Activated CD4-positive, alpha-beta T cell treated with anti-CD3 and anti-CD28 coated beads, Interleukin-2, amount 10 ng/mL, durations not matched to agents 24 days and 14 days (primary cell): ENCODE data around the gene MYO9B. TPM values are rescaled to one million over a fixed set of nuclear protein-coding genes. Genes with fewer than 3 reads are reported as not detected.

ENCODE experiments used
- DNase-seq: peaks from one replicate; pipeline ENCODE4 v3.0.0; 2022
- H3K27ac Mint-ChIP-seq: one replicate; pipeline ENCODE4 v1.8.0; 2022; ENCODE audit warnings: mild to moderate bottlenecking, mixed read lengths
- H3K27me3 Mint-ChIP-seq: one replicate; pipeline ENCODE4 v1.8.0; 2022; ENCODE audit warnings: mixed read lengths
- H3K36me3 Mint-ChIP-seq: one replicate; pipeline ENCODE4 v1.8.0; 2022; ENCODE audit warnings: low read depth, mild to moderate bottlenecking, mixed read lengths
- H3K4me1 Mint-ChIP-seq: one replicate; pipeline ENCODE4 v1.8.0; 2021; ENCODE audit warnings: mixed read lengths
- H3K4me3 Mint-ChIP-seq: one replicate; pipeline ENCODE4 v1.8.0; 2022; ENCODE audit warnings: mild to moderate bottlenecking, moderate library complexity, mixed read lengths
- H3K9me3 Mint-ChIP-seq: one replicate; pipeline ENCODE4 v1.8.0; 2021; ENCODE audit warnings: mixed read lengths
- intact Hi-C: fragments of 100-400 bp; cut with micrococcal nuclease; formaldehyde crosslinking; loops from one replicate; pipeline ENCODE4 v1.15.1; 2023
- total RNA-seq: library from RNA; stranded (reverse); gene quantifications from 2 replicates; pipeline ENCODE4 v1.2.3, GENCODE V29; 2022

The MYO9B gene
- total RNA-seq, 1 donor from 2014 or later: 120 TPM

- H3K4me3 Mint-ChIP-seq: no peak overlapping the region
- no peak overlapping the region for H3K27ac Mint-ChIP-seq
- no peak for DNase-seq
- H3K9me3 Mint-ChIP-seq: no peaks in the 10 kb centered on the region
- peaks cover 10% of the 10 kb centered on the region for H3K36me3 Mint-ChIP-seq
- intact Hi-C loops: no loop called here
- peaks cover 2% of the 10 kb centered on the region for H3K27me3 Mint-ChIP-seq
- H3K4me1 Mint-ChIP-seq: no peaks in the 10 kb centered on the region
Measured at GRCh38 chr19:17045907-17046502, 29.6 kb upstream of the MYO9B start.

DNA sequence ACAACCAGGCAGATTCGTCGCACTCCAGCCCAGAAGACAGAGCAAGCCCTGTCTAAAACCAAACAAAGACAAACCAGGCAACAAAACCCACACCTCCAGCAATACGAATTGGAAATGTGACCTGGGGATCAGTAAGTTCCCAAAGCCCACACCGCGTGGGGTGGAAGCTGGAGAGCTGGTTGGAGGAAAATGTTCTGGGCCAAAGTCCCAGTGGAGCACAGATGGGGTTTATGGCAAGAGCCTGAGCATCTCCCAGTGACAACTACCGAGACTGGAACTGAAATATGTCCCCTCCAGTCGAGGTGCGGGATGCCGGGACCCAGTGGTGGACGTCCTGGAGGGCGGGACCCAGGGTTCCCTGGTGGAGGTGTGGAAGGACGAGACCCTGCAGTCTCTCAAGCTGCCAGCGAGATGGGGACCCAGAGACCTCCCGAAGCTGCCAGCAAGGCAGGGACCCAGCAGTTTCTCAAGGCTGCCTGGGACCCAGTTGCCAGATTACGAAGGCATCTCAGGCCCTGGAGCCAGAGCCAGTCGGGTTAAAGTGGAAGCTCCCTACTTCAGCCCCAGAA, 26.6 kb upstream of the MYO9B start:
- Mint-ChIP-seq H3K4me3 (no peak overlapping the region), H3K27ac (no peak overlapping the region), H3K9me3 (no peaks in the 10 kb centered on the region), H3K27me3 (no peaks in the 10 kb centered on the region), H3K36me3 (peaks cover 25% of the 10 kb centered on the region), H3K4me1 (no peaks in the 10 kb centered on the region)
- intact Hi-C loops: no loop called here
- DNase-seq: no peak

- Mint-ChIP-seq H3K27ac (no peak overlapping the region), H3K4me3 (no peak overlapping the region), H3K27me3 (no peaks in the 10 kb centered on the region), H3K9me3 (no peaks in the 10 kb centered on the region), H3K36me3 (peaks cover 30% of the 10 kb centered on the region), H3K4me1 (no peaks in the 10 kb centered on the region)
- DNase-seq: no peak
- intact Hi-C loops: loop anchor here (5.0 kb wide), 1 partner anchor 277 kb away; no protein-coding TSS in a partner anchor
Measured at GRCh38 chr19:17049711-17050280, 25.8 kb upstream of the MYO9B start.

- peaks cover 37% of the 10 kb centered on the region for H3K36me3 Mint-ChIP-seq
Measured at GRCh38 chr19:17052439-17052838, 23.1 kb upstream of the MYO9B start.

GRCh38 chr19:17054746-17055145, 20.8 kb upstream of the MYO9B start:
- Mint-ChIP-seq H3K4me1 (no peaks in the 10 kb centered on the region), H3K27me3 (no peaks in the 10 kb centered on the region), H3K4me3 (no peak overlapping the region), H3K36me3 (peaks cover 45% of the 10 kb centered on the region), H3K9me3 (no peaks in the 10 kb centered on the region), H3K27ac (no peak overlapping the region)
- intact Hi-C loops: loop anchor here (5.0 kb wide), 1 partner anchor 282 kb away; no protein-coding TSS in a partner anchor
- no peak for DNase-seq

More at GRCh38 chr19:17052439-17052838, 23.1 kb upstream of the MYO9B start:
- H3K27ac Mint-ChIP-seq: no peak overlapping the region
- H3K27me3 Mint-ChIP-seq: no peaks in the 10 kb centered on the region
- intact Hi-C loops: loop anchor here (5.0 kb wide), 1 partner anchor 280 kb away; no protein-coding TSS in a partner anchor
- no peak overlapping the region for H3K4me3 Mint-ChIP-seq
- no peaks in the 10 kb centered on the region for H3K9me3 Mint-ChIP-seq
- H3K4me1 Mint-ChIP-seq: no peaks in the 10 kb centered on the region
- DNase-seq: peak; percentile 84

DNA sequence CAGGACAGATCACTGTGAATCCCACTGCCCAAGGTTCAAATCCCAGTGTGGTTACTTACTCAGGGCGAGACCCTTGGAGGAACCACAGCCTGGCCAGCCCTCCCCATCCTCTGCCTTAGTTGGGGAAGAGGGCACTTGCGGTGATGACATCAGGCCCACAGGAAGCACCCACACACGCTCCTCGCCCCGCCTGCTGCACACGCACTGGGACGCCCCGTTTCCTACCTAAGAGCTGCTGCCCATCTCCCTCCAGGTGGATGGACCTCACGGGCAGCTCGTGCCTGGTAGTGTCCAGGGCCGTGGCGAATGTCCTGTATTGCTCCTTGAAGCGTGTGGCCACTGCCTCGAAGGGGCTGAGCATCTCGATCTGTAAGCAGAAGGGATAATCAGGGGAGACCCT, 19.9 kb upstream of the MYO9B start:
- H3K27ac Mint-ChIP-seq: no peak overlapping the region
- peaks cover 43% of the 10 kb centered on the region for H3K36me3 Mint-ChIP-seq
- no peaks in the 10 kb centered on the region for H3K27me3 Mint-ChIP-seq
- H3K4me1 Mint-ChIP-seq: no peaks in the 10 kb centered on the region
- no peaks in the 10 kb centered on the region for H3K9me3 Mint-ChIP-seq
- H3K4me3 Mint-ChIP-seq: no peak overlapping the region
- intact Hi-C loops: no loop called here
- no peak for DNase-seq

GRCh38 chr19:17058236-17058635, 17.3 kb upstream of the MYO9B start:
- no peaks in the 10 kb centered on the region for H3K27me3 Mint-ChIP-seq
- no peak for DNase-seq
- H3K4me3 Mint-ChIP-seq: no peak overlapping the region
- no peaks in the 10 kb centered on the region for H3K9me3 Mint-ChIP-seq
- no peaks in the 10 kb centered on the region for H3K4me1 Mint-ChIP-seq
- intact Hi-C loops: no loop called here
- no peak overlapping the region for H3K27ac Mint-ChIP-seq
- H3K36me3 Mint-ChIP-seq: peaks cover 42% of the 10 kb centered on the region

GRCh38 chr19:17060802-17061201, 14.8 kb upstream of the MYO9B start:
- Mint-ChIP-seq H3K4me1 (peaks cover 18% of the 10 kb centered on the region), H3K4me3 (no peak overlapping the region), H3K27me3 (no peaks in the 10 kb centered on the region), H3K9me3 (no peaks in the 10 kb centered on the region), H3K27ac (no peak overlapping the region), H3K36me3 (peaks cover 49% of the 10 kb centered on the region)
- intact Hi-C loops: no loop called here
- DNase-seq: no peak

GRCh38 chr19:17061205-17061604, 14.4 kb upstream of the MYO9B start:
- Mint-ChIP-seq H3K27ac (no peak overlapping the region), H3K4me1 (peaks cover 19% of the 10 kb centered on the region), H3K36me3 (peaks cover 46% of the 10 kb centered on the region), H3K27me3 (no peaks in the 10 kb centered on the region), H3K4me3 (no peak overlapping the region), H3K9me3 (no peaks in the 10 kb centered on the region)
- no peak for DNase-seq
- intact Hi-C loops: no loop called here

DNA sequence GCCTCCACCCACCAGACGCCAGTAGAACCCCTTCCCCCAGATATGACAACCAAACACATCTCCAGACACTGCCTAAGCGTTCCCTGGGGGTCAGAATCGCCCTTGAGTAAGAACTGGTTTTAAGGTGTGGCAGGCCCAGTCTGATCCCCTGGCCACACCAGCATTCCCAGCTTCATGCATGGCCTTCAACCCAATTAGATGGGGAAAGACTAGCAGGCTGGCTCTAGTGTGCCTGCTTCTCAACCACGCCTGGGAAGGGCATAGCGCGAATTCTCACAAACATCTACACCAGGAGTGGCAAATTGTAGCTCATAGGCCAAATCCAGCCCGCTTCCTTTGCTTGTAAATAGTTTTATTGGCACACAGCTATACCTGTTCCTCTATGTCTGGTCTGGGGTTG, 13.9 kb upstream of the MYO9B start:
- H3K27ac Mint-ChIP-seq: no peak overlapping the region
- peaks cover 22% of the 10 kb centered on the region for H3K4me1 Mint-ChIP-seq
- peaks cover 49% of the 10 kb centered on the region for H3K36me3 Mint-ChIP-seq
- no peaks in the 10 kb centered on the region for H3K27me3 Mint-ChIP-seq
- no peaks in the 10 kb centered on the region for H3K9me3 Mint-ChIP-seq
- intact Hi-C loops: no loop called here
- H3K4me3 Mint-ChIP-seq: no peak overlapping the region
- no peak for DNase-seq

- no peak for DNase-seq
- Mint-ChIP-seq H3K27me3 (no peaks in the 10 kb centered on the region), H3K4me1 (peaks cover 29% of the 10 kb centered on the region), H3K9me3 (no peaks in the 10 kb centered on the region), H3K4me3 (no peak overlapping the region), H3K36me3 (peaks cover 50% of the 10 kb centered on the region), H3K27ac (no peak overlapping the region)
- intact Hi-C loops: no loop called here
Measured at GRCh38 chr19:17063428-17063827, 12.1 kb upstream of the MYO9B start.

DNA sequence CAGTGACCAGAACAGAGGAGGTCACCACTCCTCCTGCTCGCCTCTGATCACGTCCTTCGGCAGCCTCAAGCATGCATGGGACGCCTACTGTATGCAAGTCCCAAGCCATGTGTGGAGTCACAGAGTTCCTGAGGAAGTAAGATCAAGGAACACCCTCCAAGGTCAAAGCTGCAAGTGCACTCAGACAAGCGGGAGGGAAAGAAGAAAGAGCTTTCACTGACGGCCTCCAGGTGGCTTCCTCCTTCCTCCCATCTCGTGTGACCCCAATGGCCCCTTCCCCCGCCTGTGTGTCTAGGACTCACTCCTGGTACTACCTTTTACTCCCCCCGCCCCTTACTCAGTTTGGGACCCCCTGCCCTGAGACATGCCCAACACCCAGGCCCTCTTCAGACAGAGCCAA, 6.4 kb upstream of the MYO9B start:
- Mint-ChIP-seq H3K27ac (no peak overlapping the region), H3K36me3 (peaks cover 56% of the 10 kb centered on the region), H3K4me1 (peaks cover 44% of the 10 kb centered on the region), H3K27me3 (no peaks in the 10 kb centered on the region), H3K9me3 (no peaks in the 10 kb centered on the region), H3K4me3 (no peak overlapping the region)
- intact Hi-C loops: no loop called here
- DNase-seq: no peak

- DNase-seq: no peak
- H3K4me1 Mint-ChIP-seq: peaks cover 40% of the 10 kb centered on the region
- peaks cover 52% of the 10 kb centered on the region for H3K36me3 Mint-ChIP-seq
- no peaks in the 10 kb centered on the region for H3K9me3 Mint-ChIP-seq
- no peaks in the 10 kb centered on the region for H3K27me3 Mint-ChIP-seq
- no peak overlapping the region for H3K4me3 Mint-ChIP-seq
- H3K27ac Mint-ChIP-seq: no peak overlapping the region
- intact Hi-C loops: loop anchor here (10.0 kb wide), 1 partner anchor 324 kb away; the partner anchor contains the start of gene CCDC194
Measured at GRCh38 chr19:17070421-17070820, 5.2 kb upstream of the MYO9B start.

DNA sequence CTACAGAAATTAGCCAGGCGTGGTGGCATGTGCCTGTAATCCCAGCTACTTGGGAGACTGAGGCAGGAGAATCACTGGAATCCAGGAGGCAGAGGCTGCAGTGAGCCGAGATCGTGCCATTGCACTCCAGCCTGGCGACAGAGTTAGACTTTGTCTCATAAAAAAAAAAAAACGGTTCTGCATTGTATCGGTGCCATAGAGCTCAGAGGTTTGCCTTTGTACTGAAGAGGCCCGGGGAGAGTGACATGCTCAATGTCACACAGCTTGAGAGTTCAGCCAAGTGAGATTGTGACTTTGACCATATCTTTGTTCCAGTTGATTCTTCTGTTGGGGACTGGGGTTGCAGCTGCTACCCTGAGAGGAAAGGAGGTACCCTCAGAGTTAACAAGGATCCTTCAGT, 4.7 kb upstream of the MYO9B start:
- Mint-ChIP-seq H3K4me1 (peaks cover 36% of the 10 kb centered on the region), H3K4me3 (no peak overlapping the region), H3K36me3 (peaks cover 53% of the 10 kb centered on the region), H3K9me3 (no peaks in the 10 kb centered on the region), H3K27ac (peak overlapping the region; percentile 54), H3K27me3 (no peaks in the 10 kb centered on the region)
- DNase-seq: no peak
- intact Hi-C loops: loop anchor here (10.0 kb wide), 1 partner anchor 324 kb away; the partner anchor contains the start of gene CCDC194
